Measurements from ENCODE around the gene RXRA.

DNA sequence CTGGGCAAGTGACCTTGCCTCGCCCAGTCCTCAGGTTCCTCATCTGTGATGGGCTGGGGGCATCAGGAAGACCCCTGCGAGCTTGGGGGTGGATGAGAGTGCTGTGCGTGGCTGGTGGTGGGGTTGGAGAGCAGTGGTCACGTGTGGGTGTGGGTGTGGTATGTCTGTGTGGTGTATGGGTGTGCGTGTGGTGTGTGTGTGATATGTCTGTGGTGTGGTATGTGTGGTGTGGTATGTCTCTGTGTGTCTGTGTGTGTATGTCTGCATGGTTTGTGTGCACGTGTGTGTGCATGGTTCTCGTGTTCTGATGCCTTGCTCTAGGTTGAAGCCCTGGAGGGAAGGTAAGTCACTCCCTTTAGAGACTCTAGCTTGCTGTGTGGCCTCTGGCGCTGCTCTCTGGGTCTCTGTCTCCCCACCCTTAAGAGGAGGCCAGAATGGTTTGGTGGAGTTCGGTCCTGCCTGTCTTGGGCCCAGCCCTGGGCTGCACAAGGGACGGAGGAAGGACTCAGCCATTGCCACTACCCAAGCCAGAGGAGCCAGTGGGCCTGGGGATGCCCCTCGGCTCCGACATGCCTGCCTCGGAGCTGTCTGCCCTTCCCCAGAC, 87.0 kb downstream of the RXRA start:
- TF ChIP-seq, protein P1, sequence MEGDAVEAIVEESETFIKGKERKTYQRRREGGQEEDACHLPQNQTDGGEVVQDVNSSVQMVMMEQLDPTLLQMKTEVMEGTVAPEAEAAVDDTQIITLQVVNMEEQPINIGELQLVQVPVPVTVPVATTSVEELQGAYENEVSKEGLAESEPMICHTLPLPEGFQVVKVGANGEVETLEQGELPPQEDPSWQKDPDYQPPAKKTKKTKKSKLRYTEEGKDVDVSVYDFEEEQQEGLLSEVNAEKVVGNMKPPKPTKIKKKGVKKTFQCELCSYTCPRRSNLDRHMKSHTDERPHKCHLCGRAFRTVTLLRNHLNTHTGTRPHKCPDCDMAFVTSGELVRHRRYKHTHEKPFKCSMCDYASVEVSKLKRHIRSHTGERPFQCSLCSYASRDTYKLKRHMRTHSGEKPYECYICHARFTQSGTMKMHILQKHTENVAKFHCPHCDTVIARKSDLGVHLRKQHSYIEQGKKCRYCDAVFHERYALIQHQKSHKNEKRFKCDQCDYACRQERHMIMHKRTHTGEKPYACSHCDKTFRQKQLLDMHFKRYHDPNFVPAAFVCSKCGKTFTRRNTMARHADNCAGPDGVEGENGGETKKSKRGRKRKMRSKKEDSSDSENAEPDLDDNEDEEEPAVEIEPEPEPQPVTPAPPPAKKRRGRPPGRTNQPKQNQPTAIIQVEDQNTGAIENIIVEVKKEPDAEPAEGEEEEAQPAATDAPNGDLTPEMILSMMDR (IDR thresholded peaks at IDR 0.05) = no peak
- no peak for TF ChIP-seq POLR2A (IDR thresholded peaks at IDR 0.05)
- TF ChIP-seq POLR2AphosphoS5 (IDR thresholded peaks at IDR 0.05) = no peak
